Activated gamma-delta T cell treated with Interleukin-2 at 50 U/mL for 16 hours (primary cell): ENCODE measurements around the gene PLXNA4.

Experiments
- DNase-seq: peaks from one replicate; pipeline ENCODE4 v3.0.0-alpha.2; 2020

PLXNA4 gene

DNA sequence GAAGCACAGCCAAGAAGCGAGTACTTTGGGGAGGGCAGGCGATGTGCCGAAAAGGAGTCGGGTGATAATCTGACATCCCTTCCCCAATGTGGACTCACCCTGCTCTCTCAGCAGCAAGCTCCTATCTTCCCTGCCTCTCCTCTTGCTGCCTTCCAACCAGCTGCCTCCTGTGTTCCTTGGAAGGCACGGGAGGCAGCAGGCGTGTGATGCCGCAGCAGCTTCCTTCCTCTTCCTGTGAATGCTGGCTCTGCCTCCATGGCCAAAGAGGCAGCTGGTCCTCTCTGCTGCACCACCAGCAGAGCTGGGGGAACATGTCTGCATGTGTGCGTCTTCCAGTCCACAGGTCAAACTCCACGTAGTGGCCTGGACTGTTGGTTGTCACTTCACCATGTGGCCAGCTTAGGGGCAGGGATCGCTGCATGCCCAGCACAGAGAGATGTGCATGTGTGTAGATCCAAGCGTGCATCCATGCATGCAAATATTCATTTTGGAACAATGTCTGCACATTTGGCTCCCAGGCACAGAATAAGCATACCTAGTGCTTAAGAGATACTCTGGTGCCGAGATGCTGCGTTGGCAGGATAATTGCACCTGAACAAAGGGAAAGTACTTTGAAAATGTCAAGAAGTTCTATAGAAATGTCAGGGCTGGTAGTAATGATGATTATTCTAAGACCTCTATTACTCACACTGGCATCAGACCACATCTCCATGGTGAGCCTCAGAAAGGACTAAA, 499.8 kb downstream of the PLXNA4 start:
- no peak for DNase-seq

DNA sequence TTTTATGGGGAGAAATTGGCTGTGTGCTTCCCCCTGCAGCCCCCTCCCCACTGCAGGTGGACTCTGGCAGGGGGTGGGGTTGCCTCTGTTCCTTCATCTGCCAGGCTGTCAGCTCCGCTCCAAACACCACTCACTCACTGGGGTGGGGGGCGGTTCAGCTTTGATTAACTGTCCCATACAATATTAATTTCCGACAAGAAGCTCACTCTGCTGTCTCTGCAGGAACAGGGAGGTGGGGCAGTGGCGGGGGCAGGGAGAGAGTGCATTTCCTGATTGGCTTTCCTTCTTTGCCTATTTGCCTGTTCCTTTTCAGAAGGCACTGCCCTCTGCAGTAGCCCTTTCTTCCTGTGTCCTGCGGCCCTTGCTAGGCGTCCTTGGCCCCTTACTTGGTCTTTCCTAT, 500.8 kb downstream of the PLXNA4 start:
- DNase-seq, result no peak

DNA sequence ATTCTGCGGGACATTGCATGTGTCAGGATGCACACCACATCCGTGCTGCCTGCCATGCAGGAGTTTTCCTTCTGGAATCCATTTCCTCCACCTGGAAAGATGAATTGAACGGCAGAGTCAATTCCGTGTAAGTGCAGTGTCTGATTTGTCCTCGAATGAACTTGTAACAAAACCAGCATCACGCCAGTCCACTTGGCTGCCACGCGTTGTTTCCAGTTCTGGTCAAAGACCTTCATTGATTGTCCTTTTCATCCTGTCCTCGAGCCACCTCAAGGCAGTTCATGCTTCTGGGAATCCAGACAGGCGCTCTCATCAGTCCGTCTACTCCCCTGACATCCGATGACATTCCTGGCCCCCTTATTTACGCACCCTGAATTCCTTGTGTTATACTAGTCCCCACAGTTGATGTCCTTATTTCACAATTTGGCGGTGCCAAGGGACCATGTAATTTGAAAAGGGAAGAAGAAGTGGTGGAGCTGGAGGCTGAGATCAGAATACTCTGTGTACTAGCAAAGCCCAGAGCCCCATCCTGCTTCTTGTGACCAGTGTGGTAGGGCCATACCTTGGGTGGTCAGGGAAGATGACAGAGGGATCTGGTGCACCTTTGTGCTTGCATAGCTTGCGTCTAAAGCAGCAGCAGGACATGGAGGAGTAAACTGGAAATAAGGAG, 502.2 kb downstream of the PLXNA4 start:
- DNase-seq, result no peak
